Adrenal gland (tissue), 12 donors: Measurements from ENCODE around the gene PRRG3. TPM values are rescaled to one million over a fixed set of nuclear protein-coding genes. Genes with fewer than 3 reads are reported as not detected.

ENCODE experiments used
- DNase-seq, 7 donors: peaks; one replicate each; pipeline ENCODE4 v3.0.0-alpha.2; 2019 to 2020
- H3K27ac ChIP-seq, 5 donors: fragments of 200-600 bp; sonication (generic) in 4 of 5; 1 replicate in 3 of 5; 2 replicates in 2 of 5; pipeline versions ENCODE4 v1.5.1 to v1.8.0; 2016 to 2020; ENCODE audit warnings: mild to moderate bottlenecking in 1 of 5
- H3K27me3 ChIP-seq: fragments of 200-600 bp; 2 replicates; pipeline ENCODE4 v1.8.0; 2021
- H3K36me3 ChIP-seq, 2 donors: fragments of 200-600 bp; replicated peaks in 1 of 2; 1 replicate in 1 of 2; 2 replicates in 1 of 2; pipeline versions ENCODE4 v1.5.1 to v1.8.0; 2018 to 2022
- H3K4me1 ChIP-seq, 2 donors: fragments of 200-600 bp; replicated peaks in 1 of 2; 1 replicate in 1 of 2; 2 replicates in 1 of 2; pipeline versions ENCODE4 v1.5.1 to v1.8.0; 2018 to 2021
- H3K4me3 ChIP-seq, 4 donors: fragments of 200-600 bp; sonication (generic) in 3 of 4; one replicate each; pipeline ENCODE4 v1.5.1; 2016 to 2018
- H3K9me3 ChIP-seq, 3 donors: fragments of 200-600 bp; sonication (generic) in 1 of 3; replicated peaks in 1 of 3; 1 replicate in 2 of 3; 2 replicates in 1 of 3; pipeline versions ENCODE4 v1.5.1 to v1.8.0; 2016 to 2021
- POLR2A ChIP-seq, 2 donors: fragments of 450-650 bp; IDR thresholded peaks; one replicate each; pipeline ENCODE4 v1.6.1; 2017; ENCODE audit warnings: antibody characterized with exemption in 2 of 2, mild to moderate bottlenecking in 2 of 2, moderate library complexity in 1 of 2
- WGBS, 4 donors: extraction: QIAGEN DNeasy Blood & Tissue Kit in 2 of 4; methylation state at CpG; one replicate each; pipeline versions ENCODE4 v1.1.5 to v1.1.7; 2013 to 2017; 5-methylcytosine and 5-hydroxymethylcytosine counted together
- intact Hi-C, 2 donors: fragments of 100-400 bp; cut with DNase I; formaldehyde crosslinking; loops; one replicate each; pipeline versions ENCODE4 v1.14.1 to v1.15.0; 2022 to 2023
- polyA plus RNA-seq, 3 donors: library from polyadenylated mRNA; stranded (reverse); fragments of 200-250 nt in 2 of 3; fragments of 350-450 nt in 1 of 3; fragmentation: Illumina TruSeq in 1 of 3; extraction: RNeasy Lipid Tissue Mini Kit (QIAGEN cat#74804) in 1 of 3; gene quantifications; one replicate each; pipeline ENCODE4 v1.2.3, GENCODE V29; 2013 to 2014
- total RNA-seq, 9 donors: library from RNA; depleted of rRNA in 4 of 9; stranded (reverse); fragments of >200 nt in 4 of 9; fragments of 120-200 nt in 1 of 9; fragmentation: NEBNext Ultra II Directional in 1 of 9; extraction: Animal tissue kit (Norgen Biotek cat#: 25700) in 1 of 9; gene quantifications; one replicate each; pipeline versions ENCODE4 v1.1.0 to v1.2.4, GENCODE V29; 2013 to 2023
- TF ChIP-seq, protein P1 (sequence below), 6 experiments: fragments of 450-650 bp in 4 of 6; fragments of 200-600 bp in 2 of 6; sonication (generic) in 1 of 6; IDR thresholded peaks; 1 replicate in 5 of 6; 2 replicates in 1 of 6; pipeline versions ENCODE4 v1.5.1 to v1.8.0; 2016 to 2021; ENCODE audit warnings: antibody characterized with exemption in 6 of 6, mild to moderate bottlenecking in 2 of 6, moderate library complexity in 1 of 6
- donor health status: healthy with polysubstance abuse.
- donor health status: Bipolar disorder and iron deficiency.
- donor health status: DM: yes; HTN: yes; CAD: no.
- donor health status: DM: no; HTN: no; CAD: no.
- donor health status: DM: no; HTN: no; CAD: no.
- donor health status: DM: yes; HTN: yes; CAD: no.

The PRRG3 gene
- total and polyA plus RNA-seq, 12 donors = under 0.01 to 8.7 (median 0.26) TPM; not detected in 1

DNA sequence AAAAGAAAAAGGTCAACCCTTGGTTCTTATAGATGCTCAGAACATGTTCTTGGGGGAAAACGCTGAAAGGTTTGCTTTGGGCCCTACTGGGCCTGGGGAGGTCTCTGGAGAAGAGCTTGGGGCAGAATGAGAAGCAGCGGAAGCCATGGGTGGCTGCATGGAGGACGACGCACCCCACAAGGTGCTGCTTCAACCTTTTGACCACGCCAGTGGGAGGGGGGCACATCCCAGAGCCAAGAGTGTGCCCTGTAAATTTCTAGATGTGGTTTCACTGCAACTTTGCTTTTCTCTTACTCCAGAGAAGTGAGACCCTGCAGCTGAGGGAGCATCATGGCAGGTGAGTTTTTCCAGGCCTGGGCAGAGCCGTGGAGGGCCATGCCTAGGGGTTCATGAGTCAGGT lies 3.2 kb downstream of the PRRG3 start:
- TF ChIP-seq POLR2A (IDR thresholded peaks at IDR 0.05) = no peak
- TF ChIP-seq, protein P1, sequence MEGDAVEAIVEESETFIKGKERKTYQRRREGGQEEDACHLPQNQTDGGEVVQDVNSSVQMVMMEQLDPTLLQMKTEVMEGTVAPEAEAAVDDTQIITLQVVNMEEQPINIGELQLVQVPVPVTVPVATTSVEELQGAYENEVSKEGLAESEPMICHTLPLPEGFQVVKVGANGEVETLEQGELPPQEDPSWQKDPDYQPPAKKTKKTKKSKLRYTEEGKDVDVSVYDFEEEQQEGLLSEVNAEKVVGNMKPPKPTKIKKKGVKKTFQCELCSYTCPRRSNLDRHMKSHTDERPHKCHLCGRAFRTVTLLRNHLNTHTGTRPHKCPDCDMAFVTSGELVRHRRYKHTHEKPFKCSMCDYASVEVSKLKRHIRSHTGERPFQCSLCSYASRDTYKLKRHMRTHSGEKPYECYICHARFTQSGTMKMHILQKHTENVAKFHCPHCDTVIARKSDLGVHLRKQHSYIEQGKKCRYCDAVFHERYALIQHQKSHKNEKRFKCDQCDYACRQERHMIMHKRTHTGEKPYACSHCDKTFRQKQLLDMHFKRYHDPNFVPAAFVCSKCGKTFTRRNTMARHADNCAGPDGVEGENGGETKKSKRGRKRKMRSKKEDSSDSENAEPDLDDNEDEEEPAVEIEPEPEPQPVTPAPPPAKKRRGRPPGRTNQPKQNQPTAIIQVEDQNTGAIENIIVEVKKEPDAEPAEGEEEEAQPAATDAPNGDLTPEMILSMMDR (IDR thresholded peaks at IDR 0.05) = no peak
- no peak overlapping the region for H3K4me3 ChIP-seq
- no peaks in the 10 kb centered on the region for H3K4me1 ChIP-seq
- no peaks in the 10 kb centered on the region for H3K9me3 ChIP-seq
- no peak overlapping the region for H3K27ac ChIP-seq
- H3K27me3 ChIP-seq = peaks cover 14% of the 10 kb centered on the region
- no peak for DNase-seq
- WGBS, 4 donors = 72 to 95% (median 78%) methylated on average over 5 to 6 of the region's 6 CpGs
- H3K36me3 ChIP-seq = no peaks in the 10 kb centered on the region
- intact Hi-C loops = no loop called here

DNA sequence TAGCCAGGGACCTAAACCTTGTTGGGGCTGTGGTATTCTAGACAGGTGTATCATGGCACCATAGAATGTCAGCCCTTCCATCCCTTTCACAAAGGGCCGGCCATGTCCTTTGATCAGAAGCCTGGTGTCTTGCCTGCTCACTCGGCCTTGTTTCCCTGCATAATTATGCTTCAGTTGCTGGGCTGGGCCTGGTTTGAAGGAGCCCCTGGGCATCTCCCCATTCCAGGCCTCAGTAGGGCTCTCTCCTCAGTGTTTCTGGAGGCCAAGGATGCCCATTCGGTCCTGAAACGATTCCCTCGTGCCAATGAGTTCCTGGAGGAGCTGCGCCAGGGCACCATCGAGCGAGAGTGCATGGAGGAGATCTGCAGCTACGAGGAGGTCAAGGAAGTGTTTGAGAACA lies 4.5 kb downstream of the PRRG3 start:
- DNase-seq = no peak
- Histone ChIP-seq H3K9me3 (no peaks in the 10 kb centered on the region), H3K4me1 (no peaks in the 10 kb centered on the region), H3K27me3 (peaks cover 4% of the 10 kb centered on the region), H3K36me3 (no peaks in the 10 kb centered on the region), H3K4me3 (no peak overlapping the region), H3K27ac (no peak overlapping the region)
- intact Hi-C loops = no loop called here
- WGBS, 4 donors = 78 to 90% (median 88%) methylated on average over 8 to 9 of the region's 9 CpGs
- TF ChIP-seq, protein P1 (IDR thresholded peaks at IDR 0.05) = no peak
- TF ChIP-seq POLR2A (IDR thresholded peaks at IDR 0.05) = no peak

DNA sequence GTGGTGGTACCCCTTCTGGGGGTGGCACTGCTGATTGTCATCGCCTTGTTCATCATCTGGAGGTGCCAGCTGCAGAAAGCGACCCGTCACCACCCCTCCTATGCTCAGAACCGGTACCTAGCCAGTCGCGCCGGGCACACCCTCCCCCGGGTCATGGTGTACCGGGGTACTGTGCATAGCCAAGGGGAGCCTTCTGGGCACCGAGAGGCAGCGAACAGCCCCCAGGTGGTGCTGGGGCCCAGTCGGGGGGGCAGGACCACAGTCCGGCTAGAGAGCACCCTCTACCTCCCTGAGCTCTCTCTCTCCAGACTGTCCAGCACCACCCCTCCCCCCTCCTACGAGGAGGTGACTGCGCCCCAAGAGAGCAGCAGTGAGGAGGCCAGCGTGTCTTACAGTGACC lies 5.3 kb downstream of the PRRG3 start:
- H3K27me3 ChIP-seq = peaks cover 4% of the 10 kb centered on the region
- H3K4me1 ChIP-seq = no peaks in the 10 kb centered on the region
- no peak overlapping the region for H3K27ac ChIP-seq
- TF ChIP-seq POLR2A (IDR thresholded peaks at IDR 0.05) = no peak
- TF ChIP-seq, protein P1 (IDR thresholded peaks at IDR 0.05) = no peak
- no peak overlapping the region for H3K4me3 ChIP-seq
- 79 to 92% (median 88%) methylated on average over 5 to 16 of the region's 16 CpGs for WGBS, 4 donors
- no peaks in the 10 kb centered on the region for H3K36me3 ChIP-seq
- no peaks in the 10 kb centered on the region for H3K9me3 ChIP-seq
- intact Hi-C loops = no loop called here
- no peak for DNase-seq

DNA sequence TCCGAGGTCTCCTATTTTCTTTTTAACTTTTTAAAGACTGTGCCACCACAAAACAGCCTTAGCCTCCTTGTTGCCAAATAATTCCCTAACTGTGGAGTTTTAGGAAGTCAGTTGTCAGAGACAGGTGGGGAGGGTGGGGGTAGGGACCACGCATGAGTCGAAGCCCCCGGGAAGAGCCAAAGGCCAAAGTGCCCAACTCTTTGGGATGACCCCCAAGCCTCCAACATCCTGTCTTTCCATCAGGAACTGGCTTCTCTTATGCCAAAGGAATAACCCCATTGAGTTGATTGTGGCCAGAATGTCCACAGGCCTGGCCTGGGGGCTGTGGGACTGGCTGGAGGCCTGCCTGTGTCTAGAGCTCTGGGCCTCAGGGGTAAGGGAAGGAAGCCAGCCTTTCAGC lies 5.8 kb downstream of the PRRG3 start:
- no peak for TF ChIP-seq POLR2A (IDR thresholded peaks at IDR 0.05)
- TF ChIP-seq, protein P1 (IDR thresholded peaks at IDR 0.05) = no peak

More for the DNA sequence above, 5.8 kb downstream of the PRRG3 start:
- H3K27ac ChIP-seq = no peak overlapping the region
- no peak for DNase-seq
- H3K27me3 ChIP-seq = peaks cover 4% of the 10 kb centered on the region
- intact Hi-C loops = no loop called here
- H3K4me1 ChIP-seq = no peaks in the 10 kb centered on the region
- no peaks in the 10 kb centered on the region for H3K9me3 ChIP-seq
- H3K36me3 ChIP-seq = no peaks in the 10 kb centered on the region
- WGBS, 4 donors = 90 to 96% (median 94%) methylated on average over 4 of the region's 4 CpGs
- H3K4me3 ChIP-seq = no peak overlapping the region
